GM23248 (cell line): ENCODE data around the gene C12orf43.

Experiments
- EZH2 ChIP-seq: fragments of 200-600 bp; sonication (generic); IDR thresholded peaks from 2 replicates; pipeline ENCODE4 v1.6.1; 2018; ENCODE audit warnings: antibody characterized with exemption, mild to moderate bottlenecking; ENCODE audit not compliant: insufficient read depth, poor library complexity, severe bottlenecking
- EZH2phosphoT487 ChIP-seq: fragments of 200-600 bp; sonication (generic); IDR thresholded peaks from 2 replicates; pipeline ENCODE4 v1.6.1; 2018; ENCODE audit warnings: antibody characterized with exemption, moderate library complexity, mild to moderate bottlenecking, low read depth; ENCODE audit not compliant: insufficient read depth

DNA sequence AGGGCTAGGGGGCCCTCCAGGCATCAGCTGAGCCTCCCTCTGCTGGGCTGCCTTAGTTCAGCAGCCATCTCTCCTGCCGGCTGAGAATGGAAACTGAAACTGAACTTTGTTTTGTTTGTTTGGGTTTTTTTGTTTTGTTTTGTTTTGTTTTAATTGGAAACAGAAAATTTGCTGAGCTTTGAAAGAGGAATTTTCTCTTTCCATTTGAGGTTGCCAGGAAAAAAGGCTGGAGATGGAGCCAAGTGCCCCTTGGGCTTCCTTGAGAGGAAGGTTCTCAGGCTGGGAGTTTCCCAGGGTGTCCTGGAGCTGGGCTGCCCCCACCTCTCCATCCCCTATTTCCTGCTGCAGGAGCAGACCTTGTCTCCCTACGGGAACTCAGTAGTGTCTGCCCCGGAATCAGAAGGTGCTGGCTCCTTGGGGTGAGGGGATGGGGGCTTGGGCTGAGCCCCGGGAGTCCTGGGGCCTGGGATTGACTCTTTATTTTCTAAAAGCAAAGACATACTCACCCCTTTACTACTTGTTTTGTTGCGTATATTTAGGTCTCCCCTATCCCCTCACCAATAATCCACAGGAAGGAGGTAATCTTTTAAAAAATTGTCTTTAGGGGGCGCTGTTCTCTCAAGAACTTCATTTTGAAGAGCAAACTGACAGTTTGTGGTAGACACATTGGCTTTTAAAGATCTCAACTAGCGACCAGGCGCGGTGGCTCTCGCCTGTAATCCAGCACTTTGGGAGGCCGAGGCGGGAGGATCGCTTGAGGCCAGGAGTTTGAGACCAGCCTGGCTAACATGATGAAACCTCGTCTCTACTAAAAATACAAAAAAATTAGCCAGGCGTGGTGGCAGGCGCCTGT, 44.1 kb upstream of the C12orf43 start:
- TF ChIP-seq EZH2 (no peak), EZH2phosphoT487 (no peak)
